Cortex of kidney (tissue), 1 donor: Measurements from ENCODE around the gene MDFI.

Experiments
- DNase-seq: peaks from one replicate; lab custom pipeline; 2025; lab: John Stamatoyannopoulos, UW

Gene MDFI, protein sequence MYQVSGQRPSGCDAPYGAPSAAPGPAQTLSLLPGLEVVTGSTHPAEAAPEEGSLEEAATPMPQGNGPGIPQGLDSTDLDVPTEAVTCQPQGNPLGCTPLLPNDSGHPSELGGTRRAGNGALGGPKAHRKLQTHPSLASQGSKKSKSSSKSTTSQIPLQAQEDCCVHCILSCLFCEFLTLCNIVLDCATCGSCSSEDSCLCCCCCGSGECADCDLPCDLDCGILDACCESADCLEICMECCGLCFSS

DNA sequence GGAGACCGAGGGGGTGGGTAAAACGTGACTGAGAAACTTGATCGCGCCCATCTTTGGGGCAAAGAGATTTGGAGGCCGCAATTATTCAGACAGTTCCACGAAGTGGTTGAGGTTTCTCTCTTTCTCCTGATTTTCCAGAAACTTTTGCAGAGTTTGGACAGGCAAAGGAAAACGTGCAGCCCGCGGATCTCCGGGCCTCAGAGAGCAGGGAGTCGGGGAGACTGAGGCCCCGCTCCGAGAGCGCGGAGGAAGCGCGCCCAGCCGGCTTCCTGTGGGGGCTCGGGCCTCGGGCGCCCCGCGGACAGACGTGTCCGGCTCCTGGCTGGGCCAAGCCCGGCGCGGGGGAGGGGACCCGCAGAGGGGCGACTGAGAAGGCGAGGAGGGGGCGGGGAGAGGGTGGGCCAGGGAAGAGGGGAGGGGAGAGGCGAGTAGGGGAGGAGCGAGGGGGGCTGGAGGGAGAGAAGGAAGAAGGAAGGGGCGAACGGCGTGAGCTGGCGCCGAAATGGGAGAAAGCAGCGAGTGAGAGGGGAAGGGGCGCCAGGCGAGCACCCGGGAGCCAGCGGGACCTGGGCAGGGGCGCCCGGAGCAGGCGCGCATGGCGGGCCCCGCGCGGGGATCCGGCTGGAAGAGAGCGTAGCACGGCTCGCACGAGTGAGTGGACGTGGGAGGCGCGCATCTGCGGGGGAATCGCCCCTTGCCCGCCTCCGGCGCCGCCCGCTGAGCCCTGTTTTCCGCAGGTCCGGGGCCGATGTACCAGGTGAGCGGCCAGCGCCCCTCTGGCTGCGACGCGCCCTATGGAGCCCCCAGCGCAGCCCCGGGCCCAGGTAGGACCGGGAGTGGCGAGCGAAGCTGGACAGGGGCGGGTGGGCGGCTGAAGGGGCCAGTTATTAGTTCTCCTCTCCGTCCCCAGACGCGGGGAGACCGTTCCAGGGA is at the start of gene MDFI:
TSS of gene MDFI (plus strand) at position 467 of the 933 bp plus-strand sequence. CDS start at position 749, 282 bp downstream.
- no peak for DNase-seq

- no peak for DNase-seq
Measured at GRCh38 chr6:41589223-41589622, 49.0 kb upstream of the MDFI start.

- no peak for DNase-seq
Measured at GRCh38 chr6:41589636-41590622, 48.3 kb upstream of the MDFI start.

- no peak for DNase-seq
Measured at GRCh38 chr6:41591122-41591521, 47.1 kb upstream of the MDFI start.

DNA sequence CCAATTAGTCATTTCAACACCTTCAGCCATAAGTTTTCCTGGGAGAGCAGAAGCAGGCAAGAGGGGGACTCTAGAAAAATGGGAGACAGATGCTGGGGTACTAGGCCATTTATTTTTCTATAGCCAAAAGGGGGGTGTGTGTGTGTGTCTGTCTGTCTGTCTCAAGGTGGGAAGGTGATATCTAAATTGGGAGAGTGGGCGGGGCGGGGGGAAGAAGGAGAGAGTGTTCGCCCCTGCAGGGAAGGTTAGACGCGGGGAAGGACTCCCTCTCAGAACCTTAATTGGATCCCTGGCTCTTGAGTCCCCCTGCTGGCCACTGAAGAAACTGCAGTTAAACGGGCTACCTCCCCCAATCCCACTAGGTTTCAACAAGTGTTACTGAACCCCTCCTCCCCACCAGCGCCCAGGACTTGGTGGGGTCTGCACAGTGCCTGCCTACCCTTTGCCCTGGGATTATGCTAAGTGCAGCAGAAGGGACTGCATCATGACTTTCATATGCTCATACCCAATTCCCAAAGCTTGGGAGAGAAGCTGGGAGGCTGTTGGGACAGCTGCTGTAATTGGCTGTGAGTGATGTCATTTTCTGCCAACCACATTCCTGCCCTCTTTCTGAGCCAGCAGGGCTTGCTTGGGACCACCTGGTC is 46.3 kb upstream of the MDFI start:
- no peak for DNase-seq

- no peak for DNase-seq
Measured at GRCh38 chr6:41593406-41593805, 44.9 kb upstream of the MDFI start.

DNA sequence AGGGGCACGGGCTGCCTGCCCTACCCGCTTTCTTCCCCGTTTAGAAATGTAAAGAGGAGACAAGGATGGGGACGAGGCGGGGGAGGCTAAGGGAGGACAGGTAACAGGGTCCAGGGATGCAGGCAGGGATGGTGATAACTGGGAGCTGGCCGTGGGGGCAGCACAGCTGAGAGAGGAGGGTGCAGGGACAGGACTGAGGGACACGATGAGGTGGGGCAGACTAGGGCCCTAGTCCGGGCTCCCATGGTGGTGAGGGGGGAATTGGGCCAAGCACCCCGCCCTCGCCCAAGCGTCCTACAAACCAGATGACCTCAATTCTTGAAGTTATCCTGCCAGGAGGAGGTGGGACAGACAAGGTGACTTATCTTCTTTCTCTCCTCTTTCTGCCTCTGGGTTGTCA is 44.4 kb upstream of the MDFI start:
- no peak for DNase-seq

GRCh38 chr6:41594326-41594725 is 43.9 kb upstream of the MDFI start:
- DNase-seq, result no peak

- no peak for DNase-seq
Measured at GRCh38 chr6:41594766-41595165, 43.5 kb upstream of the MDFI start.

DNA sequence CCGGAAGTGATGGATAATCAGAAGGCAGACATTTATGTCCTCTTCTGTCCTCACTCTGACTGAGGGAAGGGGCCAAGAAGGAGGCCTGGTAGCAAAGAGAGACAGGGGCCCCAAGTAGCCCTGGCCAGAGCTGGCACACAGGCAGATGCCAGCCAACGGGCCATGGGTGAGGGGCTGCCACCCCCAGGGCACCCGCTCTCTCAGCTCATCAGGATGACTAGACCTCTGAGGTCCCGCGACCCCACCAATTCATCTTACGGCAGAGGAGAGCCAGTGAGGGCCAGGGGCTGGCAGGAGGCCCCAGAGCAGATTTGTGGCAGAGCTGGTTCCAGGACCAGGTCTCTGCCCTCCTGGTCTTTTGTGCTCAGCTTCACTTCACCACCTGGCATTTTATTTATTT is 43.1 kb upstream of the MDFI start:
- no peak for DNase-seq

DNA sequence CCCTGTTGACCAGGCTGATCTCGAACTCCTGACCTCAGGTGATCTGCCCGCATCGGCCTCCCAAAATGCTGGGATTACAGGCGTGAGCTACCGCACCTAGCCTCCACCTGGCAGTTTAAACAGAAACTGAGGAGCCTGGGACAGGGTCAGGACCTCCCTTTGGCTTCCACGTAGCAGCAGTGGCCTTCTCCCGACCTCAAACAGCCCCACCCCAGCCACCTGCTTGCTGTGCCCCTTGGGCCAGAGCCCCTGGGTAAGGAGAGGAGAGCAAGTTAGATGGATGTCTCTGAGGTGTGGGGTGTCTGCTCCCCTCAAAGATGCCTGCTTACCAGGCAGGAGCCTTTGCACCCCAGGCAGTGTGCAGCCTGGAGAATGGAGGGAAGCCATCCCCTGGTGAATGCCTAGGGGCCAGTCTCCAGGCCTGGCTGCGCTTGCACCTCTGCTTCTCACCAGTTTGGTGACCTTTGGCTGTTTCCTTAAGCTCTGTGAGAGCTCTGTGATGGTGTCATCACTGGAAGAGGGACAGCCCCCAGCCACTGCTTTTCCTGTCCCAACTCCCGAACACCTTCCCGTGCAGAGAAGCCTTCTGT is 42.1 kb upstream of the MDFI start:
- DNase-seq, result no peak

- no peak for DNase-seq
Measured at GRCh38 chr6:41596807-41597206, 41.5 kb upstream of the MDFI start.

DNA sequence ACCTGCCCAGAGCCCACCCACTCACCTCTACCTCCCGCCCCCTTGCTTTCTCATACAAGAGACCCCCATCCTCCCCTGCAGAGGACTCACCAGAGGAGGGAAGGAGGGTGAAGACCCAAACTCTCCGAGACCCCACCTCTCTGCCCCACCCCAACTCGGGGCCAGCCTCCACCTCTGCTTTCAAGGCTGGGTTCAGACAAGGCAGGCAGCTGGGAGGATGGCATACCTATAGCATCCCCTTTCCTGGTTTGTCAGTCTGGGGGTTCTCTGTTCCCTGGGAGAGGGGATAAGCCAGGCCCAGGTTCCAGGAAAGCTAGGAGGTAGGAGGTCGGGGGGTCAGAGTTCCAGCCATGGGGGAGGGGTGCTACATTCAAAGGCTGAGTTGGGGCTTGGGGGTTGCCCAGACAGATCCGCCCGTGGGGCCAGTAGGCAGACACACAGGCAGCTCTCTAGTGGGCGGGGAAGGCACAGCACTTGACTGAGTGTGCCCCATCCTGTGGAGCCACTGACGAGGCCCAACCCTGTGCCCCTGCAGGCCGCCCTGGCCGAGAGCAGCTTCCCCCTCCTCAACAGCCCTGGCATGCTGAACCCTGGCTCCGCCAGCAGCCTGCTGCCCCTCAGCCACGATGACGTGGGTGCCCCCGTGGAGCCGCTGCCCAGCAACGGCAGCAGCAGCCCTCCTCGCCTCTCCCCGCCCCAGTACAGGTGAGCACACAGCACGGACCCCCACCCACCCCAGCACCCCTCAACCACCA is 40.8 kb upstream of the MDFI start:
- no peak for DNase-seq

DNA sequence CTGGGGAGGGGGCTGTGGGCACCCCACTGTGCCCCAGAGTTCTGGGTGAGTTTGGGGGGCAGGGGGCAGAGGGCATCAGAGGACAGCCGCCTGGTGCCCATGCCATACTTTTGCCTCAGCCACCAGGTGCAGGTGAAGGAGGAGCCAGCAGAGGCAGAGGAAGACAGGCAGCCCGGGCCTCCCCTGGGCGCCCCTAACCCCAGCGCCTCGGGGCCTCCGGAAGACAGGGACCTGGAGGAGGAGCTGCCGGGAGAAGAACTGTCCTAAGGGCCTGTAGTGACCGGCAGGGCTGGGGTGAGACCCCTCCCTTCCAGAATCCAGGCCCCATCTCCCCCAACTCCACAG is 39.6 kb upstream of the MDFI start:
- DNase-seq, result no peak

GRCh38 chr6:41599015-41599851 is 39.0 kb upstream of the MDFI start:
- DNase-seq, result no peak

DNA sequence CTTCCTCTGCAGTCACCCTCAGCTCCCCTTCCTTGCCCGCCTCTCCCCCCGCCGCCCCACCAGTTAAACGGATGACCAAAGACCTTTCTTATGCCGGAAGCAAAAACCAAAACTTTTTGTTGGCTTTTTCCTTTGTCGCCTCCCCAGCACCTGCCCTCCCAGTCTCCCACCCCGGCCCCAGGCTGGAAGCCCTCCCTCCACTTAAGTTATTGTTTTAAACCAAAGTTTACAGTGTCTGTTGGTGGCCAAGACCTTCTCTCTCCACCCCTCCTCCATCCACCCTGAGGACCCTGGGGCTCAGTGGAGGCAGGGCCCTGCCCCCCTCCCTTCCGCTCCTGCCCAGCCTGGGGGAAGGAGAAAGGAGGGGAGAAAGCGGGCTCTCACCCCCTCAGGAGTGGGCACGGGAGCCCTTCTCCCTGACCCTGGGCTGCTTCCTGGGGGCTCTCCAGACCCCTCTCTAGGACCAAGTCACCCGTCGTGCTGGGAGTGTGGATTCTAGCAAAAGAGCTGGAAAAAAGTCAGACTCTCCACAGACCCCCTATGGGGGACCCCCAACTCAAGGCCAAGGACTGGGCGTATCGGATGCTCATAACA is 38.3 kb upstream of the MDFI start:
- DNase-seq, result no peak

DNA sequence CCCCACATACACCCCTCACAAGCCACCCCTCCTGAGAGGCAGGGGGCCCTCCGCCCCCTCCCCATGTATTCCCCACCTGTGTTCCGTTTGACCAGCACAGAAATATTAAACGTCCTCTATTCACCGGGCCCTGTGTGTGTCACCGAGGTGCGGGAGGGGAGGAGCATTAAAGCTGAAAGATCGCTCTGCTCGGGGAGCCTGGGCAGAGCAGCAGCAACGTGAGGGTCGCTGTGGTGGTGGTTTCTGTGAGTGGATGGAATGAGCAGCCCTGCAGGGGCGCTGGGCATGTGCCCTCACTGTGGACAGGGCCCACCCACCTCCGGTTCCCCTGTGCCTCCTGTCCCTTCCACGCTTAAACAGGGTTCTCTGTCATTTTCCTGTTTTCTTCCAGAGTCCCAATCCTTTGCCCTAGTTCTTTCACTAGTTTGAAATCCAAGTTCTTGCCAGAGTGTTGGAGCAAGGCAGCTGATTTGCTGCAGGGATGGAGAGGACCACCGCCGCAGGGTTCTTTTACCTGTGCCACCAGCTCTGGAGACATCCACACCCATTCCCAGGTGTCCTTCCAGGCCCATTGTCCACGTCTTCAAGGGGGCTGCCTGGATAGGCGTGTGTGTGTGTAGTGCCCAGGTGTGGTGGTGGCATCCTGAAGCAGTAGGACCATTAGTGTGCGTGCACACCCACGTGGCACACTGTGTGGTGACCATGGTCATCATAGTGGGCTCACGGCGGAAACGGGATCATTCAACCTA is 37.6 kb upstream of the MDFI start:
- no peak for DNase-seq

DNA sequence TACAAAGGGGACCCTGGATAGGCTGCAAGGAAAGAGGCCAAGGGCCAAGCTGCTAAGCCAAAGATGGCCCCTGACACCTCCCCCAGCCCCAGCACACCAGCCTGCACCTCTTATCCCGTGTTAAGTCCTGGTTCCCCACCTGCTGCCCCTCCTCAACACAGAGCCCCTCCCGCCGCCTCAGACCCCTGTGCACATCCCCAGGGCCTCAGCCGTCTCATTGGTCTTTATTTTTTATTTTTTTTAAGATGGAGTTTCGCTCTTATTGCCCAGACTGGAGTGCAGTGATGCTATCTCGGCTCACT is 37.1 kb upstream of the MDFI start:
- DNase-seq, result no peak

- no peak for DNase-seq
Measured at GRCh38 chr6:41602422-41602743, 35.9 kb upstream of the MDFI start.
